Fibroblast of lung (primary cell): ENCODE results near the gene DBNL. TPM values are rescaled to one million over a fixed set of nuclear protein-coding genes. Genes with fewer than 3 reads are reported as not detected.

Source experiments
- DNase-seq, 2 donors: peaks; one replicate each; pipeline versions ENCODE4 v3.0.0 to v3.0.0-alpha.2; 2010; ENCODE audit warnings: low read depth in 2 of 2
- H2AFZ ChIP-seq: 2 replicates; pipeline ENCODE4 v1.5.1; 2012; ENCODE audit warnings: low read length, control low read depth, inconsistent platforms
- H3K27ac ChIP-seq: 2 replicates; pipeline ENCODE4 v1.5.1; 2011; ENCODE audit warnings: low read length, control low read depth; ENCODE audit not compliant: insufficient read depth
- H3K27me3 ChIP-seq: 2 replicates; pipeline ENCODE4 v1.5.1; 2011; ENCODE audit warnings: mild to moderate bottlenecking, low read length; ENCODE audit not compliant: control insufficient read depth, insufficient read depth
- H3K36me3 ChIP-seq: 2 replicates; pipeline ENCODE4 v1.5.1; 2011; ENCODE audit warnings: low read length; ENCODE audit not compliant: control insufficient read depth, insufficient read depth
- H3K4me1 ChIP-seq: 2 replicates; pipeline ENCODE4 v1.5.1; 2011; ENCODE audit warnings: low read length; ENCODE audit not compliant: control insufficient read depth, insufficient read depth; ENCODE audit errors: extremely low read depth
- H3K4me2 ChIP-seq: 2 replicates; pipeline ENCODE4 v1.5.1; 2011; ENCODE audit warnings: low read length, control low read depth; ENCODE audit not compliant: insufficient read depth; ENCODE audit errors: extremely low read depth
- H3K4me3 ChIP-seq, 4 experiments: fragments of 200-600 bp in 1 of 4; sonication (generic) in 1 of 4; replicated peaks in 1 of 4; 2 replicates each; pipeline ENCODE4 v1.5.1; 2011 to 2016; ENCODE audit warnings: low read length in 4 of 4, low read depth in 3 of 4, mild to moderate bottlenecking in 3 of 4, control low read depth in 2 of 4, inconsistent platforms in 1 of 4, mixed read lengths in 1 of 4; ENCODE audit not compliant: insufficient read depth in 1 of 4; ENCODE audit errors: control extremely low read depth in 1 of 4
- H3K79me2 ChIP-seq: 2 replicates; pipeline ENCODE4 v1.5.1; 2012; ENCODE audit warnings: mild to moderate bottlenecking, low read length, inconsistent platforms; ENCODE audit not compliant: control insufficient read depth, insufficient read depth
- H3K9ac ChIP-seq: 2 replicates; pipeline ENCODE4 v1.5.1; 2011; ENCODE audit warnings: mild to moderate bottlenecking, low read length, control low read depth; ENCODE audit not compliant: insufficient read depth
- H3K9me3 ChIP-seq: 2 replicates; pipeline ENCODE4 v1.5.1; 2012; ENCODE audit warnings: low read depth, low read length; ENCODE audit not compliant: control insufficient read depth, insufficient read depth
- H4K20me1 ChIP-seq: 2 replicates; pipeline ENCODE4 v1.5.1; 2011; ENCODE audit warnings: low read length; ENCODE audit not compliant: control insufficient read depth, insufficient read depth; ENCODE audit errors: extremely low read depth
- CTCF ChIP-seq, 2 donors: IDR thresholded peaks in 1 of 2; conservative IDR thresholded peaks in 1 of 2; 1 replicate in 1 of 2; 2 replicates in 1 of 2; pipeline ENCODE4 v1.5.1; 2011 to 2012; ENCODE audit warnings: low read length in 2 of 2, control low read depth in 1 of 2, inconsistent platforms in 1 of 2, low read depth in 1 of 2, mild to moderate bottlenecking in 1 of 2
- EZH2 ChIP-seq: IDR thresholded peaks from 2 replicates; pipeline ENCODE4 v1.5.1; 2012; ENCODE audit warnings: low read length, control low read depth, mild to moderate bottlenecking; ENCODE audit errors: missing control alignments
- polyA plus RNA-seq, 2 donors: library from polyadenylated mRNA; depleted of rRNA in 1 of 2; stranded (reverse) in 1 of 2; unstranded in 1 of 2; fragments of >200 nt; gene quantifications; 2 replicates each; pipeline ENCODE4 v1.2.1, GENCODE V29; 2011 to 2012; ENCODE audit warnings: missing spikeins in 1 of 2
- total RNA-seq: library from RNA; depleted of rRNA; stranded (reverse); fragments of >200 nt; gene quantifications from 2 replicates; pipeline ENCODE4 v1.2.1, GENCODE V29; 2014

DBNL gene
- total and polyA plus RNA-seq, 2 donors (not counting 1 experiment from before 2014, with no cell fraction given), result 86.4 to 88.2 TPM

GRCh38 chr7:44098092-44099068 is 53.9 kb downstream of the DBNL start:
- Histone ChIP-seq H3K9me3 (no peaks in the 10 kb centered on the region), H3K4me1 (peaks cover 19% of the 10 kb centered on the region), H3K4me2 (no peak overlapping the region), H3K27ac (no peak overlapping the region), H3K4me3 (no peak overlapping the region), H3K9ac (no peak overlapping the region), H3K27me3 (no peaks in the 10 kb centered on the region), H4K20me1 (no peaks in the 10 kb centered on the region), H2AFZ (no peak overlapping the region), H3K36me3 (no peaks in the 10 kb centered on the region), H3K79me2 (no peaks in the 10 kb centered on the region)
- no peak for TF ChIP-seq EZH2
- no peak for TF ChIP-seq CTCF (conservative IDR thresholded peaks at IDR 0.05 in 1 of 2, IDR thresholded peaks at IDR 0.05 in 1 of 2; ENCODE audit: low read depth in 1 of 2, low read length in 2 of 2)
- no peak for DNase-seq

DNA sequence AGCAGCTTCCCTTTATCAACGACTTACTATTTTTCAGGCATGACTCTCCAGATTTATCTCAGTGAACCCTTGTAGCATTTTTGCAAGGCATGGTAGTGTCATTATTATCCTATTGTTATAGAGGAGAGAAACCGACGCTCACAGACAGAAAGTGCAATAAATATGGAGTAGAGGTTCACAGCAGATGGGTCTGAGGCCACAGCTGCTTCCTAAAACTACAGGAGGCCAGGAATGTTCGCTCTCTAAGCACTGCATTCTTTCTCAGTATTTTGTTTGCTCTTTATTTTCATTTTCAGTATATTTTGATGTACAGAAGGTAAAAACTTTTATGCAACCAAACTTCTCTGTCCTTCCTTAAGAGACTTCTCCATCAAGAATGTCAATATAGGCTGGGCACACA is 55.2 kb downstream of the DBNL start:
- Histone ChIP-seq H2AFZ (no peak overlapping the region), H3K79me2 (no peaks in the 10 kb centered on the region), H3K36me3 (no peaks in the 10 kb centered on the region), H3K9me3 (no peaks in the 10 kb centered on the region), H3K4me1 (peaks cover 19% of the 10 kb centered on the region), H4K20me1 (no peaks in the 10 kb centered on the region), H3K27ac (no peak overlapping the region), H3K9ac (no peak overlapping the region), H3K4me2 (no peak overlapping the region), H3K27me3 (no peaks in the 10 kb centered on the region), H3K4me3 (no peak overlapping the region)
- DNase-seq, result no peak
- TF ChIP-seq EZH2, result no peak
- no peak for TF ChIP-seq CTCF (conservative IDR thresholded peaks at IDR 0.05 in 1 of 2, IDR thresholded peaks at IDR 0.05 in 1 of 2; ENCODE audit: low read depth in 1 of 2, low read length in 2 of 2)

- Histone ChIP-seq H3K79me2 (no peaks in the 10 kb centered on the region), H3K36me3 (no peaks in the 10 kb centered on the region), H3K4me2 (no peak overlapping the region), H3K4me1 (peaks cover 24% of the 10 kb centered on the region), H3K27ac (peak overlapping the region; percentile 40), H3K9ac (no peak overlapping the region), H2AFZ (peak overlapping the region; percentile 62), H4K20me1 (no peaks in the 10 kb centered on the region), H3K9me3 (no peaks in the 10 kb centered on the region), H3K27me3 (no peaks in the 10 kb centered on the region), H3K4me3 (no peak overlapping the region)
- DNase-seq, result peak; percentile 88 to 89
- TF ChIP-seq EZH2, result no peak
- TF ChIP-seq CTCF (conservative IDR thresholded peaks at IDR 0.05 in 1 of 2, IDR thresholded peaks at IDR 0.05 in 1 of 2; ENCODE audit: low read depth in 1 of 2, low read length in 2 of 2), result no peak
These were observed 56.2 kb downstream of the DBNL start for GRCh38 chr7:44100458-44101302.
